Muscle layer of duodenum (tissue), 2 donors: Measurements from ENCODE around the gene IRF2BPL.

Source experiments
- H3K27ac ChIP-seq: one replicate; pipeline ENCODE4 v1.7.0; 2013; ENCODE audit warnings: mild to moderate bottlenecking, low read length
- H3K27me3 ChIP-seq: one replicate; pipeline ENCODE4 v1.7.0; 2013; ENCODE audit warnings: low read depth, mild to moderate bottlenecking, control low read depth, low read length
- H3K36me3 ChIP-seq, 2 donors: one replicate each; pipeline ENCODE4 v1.7.0; 2013; ENCODE audit warnings: low read length in 2 of 2, control low read depth in 1 of 2, mild to moderate bottlenecking in 1 of 2; ENCODE audit not compliant: insufficient read depth in 2 of 2, control insufficient read depth in 1 of 2
- H3K4me1 ChIP-seq, 2 donors: one replicate each; pipeline ENCODE4 v1.7.0; 2013; ENCODE audit warnings: low read length in 2 of 2, mild to moderate bottlenecking in 2 of 2, control low read depth in 1 of 2, moderate library complexity in 1 of 2; ENCODE audit not compliant: insufficient read depth in 2 of 2, control insufficient read depth in 1 of 2
- H3K4me3 ChIP-seq, 2 donors: one replicate each; pipeline ENCODE4 v1.7.0; 2013; ENCODE audit warnings: low read length in 2 of 2, low read depth in 1 of 2, mild to moderate bottlenecking in 1 of 2
- H3K9me3 ChIP-seq, 2 donors: one replicate each; pipeline ENCODE4 v1.7.0; 2013; ENCODE audit warnings: low read length in 2 of 2, control low read depth in 1 of 2, mild to moderate bottlenecking in 1 of 2; ENCODE audit not compliant: control insufficient read depth in 1 of 2
- donor health status: healthy.

Gene IRF2BPL

GRCh38 chr14:76993752-76994151 is 34.8 kb downstream of the IRF2BPL start:
- no peak overlapping the region for H3K27ac ChIP-seq
- no peaks in the 10 kb centered on the region for H3K27me3 ChIP-seq
- no peak overlapping the region for H3K4me3 ChIP-seq
- H3K4me1 ChIP-seq, result no peaks in the 10 kb centered on the region
- H3K36me3 ChIP-seq, result no peaks in the 10 kb centered on the region
- H3K9me3 ChIP-seq, result no peaks in the 10 kb centered on the region

- Histone ChIP-seq H3K4me3 (no peak overlapping the region), H3K36me3 (no peaks in the 10 kb centered on the region), H3K4me1 (no peaks in the 10 kb centered on the region), H3K27ac (no peak overlapping the region), H3K9me3 (no peaks in the 10 kb centered on the region), H3K27me3 (no peaks in the 10 kb centered on the region)
Observed at GRCh38 chr14:76990084-76990483, 38.4 kb downstream of the IRF2BPL start.

GRCh38 chr14:76987956-76988520 is 40.5 kb downstream of the IRF2BPL start:
- no peaks in the 10 kb centered on the region for H3K4me1 ChIP-seq
- H3K27ac ChIP-seq, result no peak overlapping the region
- no peak overlapping the region for H3K4me3 ChIP-seq
- no peaks in the 10 kb centered on the region for H3K36me3 ChIP-seq
- no peaks in the 10 kb centered on the region for H3K9me3 ChIP-seq
- no peaks in the 10 kb centered on the region for H3K27me3 ChIP-seq

GRCh38 chr14:76986231-76986565 is 42.3 kb downstream of the IRF2BPL start:
- no peaks in the 10 kb centered on the region for H3K27me3 ChIP-seq
- no peak overlapping the region for H3K4me3 ChIP-seq
- no peaks in the 10 kb centered on the region for H3K9me3 ChIP-seq
- no peak overlapping the region for H3K27ac ChIP-seq
- H3K4me1 ChIP-seq, result no peaks in the 10 kb centered on the region
- no peaks in the 10 kb centered on the region for H3K36me3 ChIP-seq

- H3K27me3 ChIP-seq, result no peaks in the 10 kb centered on the region
- H3K9me3 ChIP-seq, result no peaks in the 10 kb centered on the region
- no peaks in the 10 kb centered on the region for H3K36me3 ChIP-seq
- H3K27ac ChIP-seq, result no peak overlapping the region
- no peaks in the 10 kb centered on the region for H3K4me1 ChIP-seq
- no peak overlapping the region for H3K4me3 ChIP-seq
Observed at GRCh38 chr14:76985540-76986230, 42.8 kb downstream of the IRF2BPL start.

GRCh38 chr14:76984787-76985375 is 43.6 kb downstream of the IRF2BPL start:
- no peak overlapping the region for H3K27ac ChIP-seq
- no peaks in the 10 kb centered on the region for H3K4me1 ChIP-seq
- H3K9me3 ChIP-seq, result no peaks in the 10 kb centered on the region
- no peaks in the 10 kb centered on the region for H3K36me3 ChIP-seq
- no peak overlapping the region for H3K4me3 ChIP-seq
- no peaks in the 10 kb centered on the region for H3K27me3 ChIP-seq

GRCh38 chr14:76984297-76984696 is 44.2 kb downstream of the IRF2BPL start:
- Histone ChIP-seq H3K4me1 (no peaks in the 10 kb centered on the region), H3K4me3 (no peak overlapping the region), H3K36me3 (no peaks in the 10 kb centered on the region), H3K27ac (no peak overlapping the region), H3K27me3 (no peaks in the 10 kb centered on the region), H3K9me3 (no peaks in the 10 kb centered on the region)

- Histone ChIP-seq H3K27me3 (no peaks in the 10 kb centered on the region), H3K27ac (no peak overlapping the region)
Observed at GRCh38 chr14:76981670-76982069, 46.8 kb downstream of the IRF2BPL start.

GRCh38 chr14:76977793-76978720 is 50.5 kb downstream of the IRF2BPL start:
- Histone ChIP-seq H3K27me3 (no peaks in the 10 kb centered on the region), H3K4me1 (no peaks in the 10 kb centered on the region), H3K27ac (no peak overlapping the region)

More at GRCh38 chr14:76981670-76982069, 46.8 kb downstream of the IRF2BPL start:
- H3K4me1 ChIP-seq, result no peaks in the 10 kb centered on the region
- H3K9me3 ChIP-seq, result no peaks in the 10 kb centered on the region
- no peaks in the 10 kb centered on the region for H3K36me3 ChIP-seq
- no peak overlapping the region for H3K4me3 ChIP-seq

GRCh38 chr14:76976240-76977005 is 52.1 kb downstream of the IRF2BPL start:
- Histone ChIP-seq H3K36me3 (no peaks in the 10 kb centered on the region), H3K9me3 (no peaks in the 10 kb centered on the region), H3K27me3 (no peaks in the 10 kb centered on the region), H3K4me3 (no peak overlapping the region), H3K4me1 (no peaks in the 10 kb centered on the region), H3K27ac (no peak overlapping the region)

More at GRCh38 chr14:76977793-76978720, 50.5 kb downstream of the IRF2BPL start:
- Histone ChIP-seq H3K9me3 (no peaks in the 10 kb centered on the region), H3K4me3 (no peak overlapping the region), H3K36me3 (no peaks in the 10 kb centered on the region)
